Omental fat pad (tissue), 4 donors: ENCODE data around the gene MAPK12. TPM values are rescaled to one million over a fixed set of nuclear protein-coding genes. Genes with fewer than 3 reads are reported as not detected.
A peak's percentile ranks its signal among the peaks of the same experiment; 100 is the strongest.

Experiments
- ATAC-seq: fragments of 150-250 bp; one replicate; pipeline ENCODE4 v1.9.1; 2016; ENCODE audit warnings: mild to moderate bottlenecking, moderate library complexity; ENCODE audit not compliant: low FRiP score
- DNase-seq: peaks from one replicate; pipeline ENCODE4 v3.0.0-alpha.2; 2019; ENCODE audit warnings: low spot score
- CTCF ChIP-seq, 3 donors: fragments of 450-650 bp; IDR thresholded peaks; one replicate each; pipeline ENCODE4 v1.5.1; 2016 to 2017; ENCODE audit warnings: antibody characterized with exemption in 3 of 3, mild to moderate bottlenecking in 3 of 3, moderate library complexity in 2 of 3
- total RNA-seq, 4 donors: library from RNA; depleted of rRNA; stranded (reverse); fragments of >200 nt; gene quantifications; one replicate each; pipeline ENCODE4 v1.1.0, GENCODE V29; 2016

The MAPK12 gene
- total RNA-seq, 4 donors from 2014 or later = 7.9 to 31.1 (median 17.8) TPM

GRCh38 chr22:50216055-50216683 is 45.3 kb downstream of the MAPK12 start:
- DNase-seq (no peak), ATAC-seq (no peak)
- no peak for TF ChIP-seq CTCF (IDR thresholded peaks at IDR 0.05)

GRCh38 chr22:50215297-50216054 is 46.0 kb downstream of the MAPK12 start:
- ATAC-seq = no peak
- no peak for DNase-seq
- no peak for TF ChIP-seq CTCF (IDR thresholded peaks at IDR 0.05)

- ATAC-seq (no peak), DNase-seq (no peak)
Observed at GRCh38 chr22:50213263-50213662, 48.2 kb downstream of the MAPK12 start.

GRCh38 chr22:50211147-50211546 is 50.3 kb downstream of the MAPK12 start:
- no peak for DNase-seq
- ATAC-seq = no peak
- no peak for TF ChIP-seq CTCF (IDR thresholded peaks at IDR 0.05)

More at GRCh38 chr22:50213263-50213662, 48.2 kb downstream of the MAPK12 start:
- TF ChIP-seq CTCF (IDR thresholded peaks at IDR 0.05) = no peak

- DNase-seq = no peak
- no peak for TF ChIP-seq CTCF (IDR thresholded peaks at IDR 0.05)
Observed at GRCh38 chr22:50210378-50211139, 50.9 kb downstream of the MAPK12 start.

GRCh38 chr22:50209893-50210292 is 51.6 kb downstream of the MAPK12 start:
- ATAC-seq (no peak), DNase-seq (peak; percentile 52)
- peak in 1 of 3 donors; percentile 48 for TF ChIP-seq CTCF (IDR thresholded peaks at IDR 0.05)

More at GRCh38 chr22:50210378-50211139, 50.9 kb downstream of the MAPK12 start:
- peak; percentile 6 for ATAC-seq
